Renal cortex interstitium (tissue), 11 donors: ENCODE data around the gene AZIN2. TPM values are rescaled to one million over a fixed set of nuclear protein-coding genes. Genes with fewer than 3 reads are reported as not detected.

Experiments
- DNase-seq, 11 donors: peaks; one replicate each; pipeline ENCODE4 v3.0.0-alpha.2; 2013; ENCODE audit warnings: low read depth in 9 of 11, low spot score in 4 of 11; ENCODE audit errors: extremely low read depth in 1 of 11
- polyA plus RNA-seq, 3 donors: library from polyadenylated mRNA; unstranded; fragments of 120-200 nt; gene quantifications; one replicate each; pipeline ENCODE4 v1.2.1, GENCODE V29; 2013; ENCODE audit not compliant: insufficient read length in 3 of 3

AZIN2 gene
- polyA plus RNA-seq, 3 donors: 7.1 to 10.3 (median 8.2) TPM

DNA sequence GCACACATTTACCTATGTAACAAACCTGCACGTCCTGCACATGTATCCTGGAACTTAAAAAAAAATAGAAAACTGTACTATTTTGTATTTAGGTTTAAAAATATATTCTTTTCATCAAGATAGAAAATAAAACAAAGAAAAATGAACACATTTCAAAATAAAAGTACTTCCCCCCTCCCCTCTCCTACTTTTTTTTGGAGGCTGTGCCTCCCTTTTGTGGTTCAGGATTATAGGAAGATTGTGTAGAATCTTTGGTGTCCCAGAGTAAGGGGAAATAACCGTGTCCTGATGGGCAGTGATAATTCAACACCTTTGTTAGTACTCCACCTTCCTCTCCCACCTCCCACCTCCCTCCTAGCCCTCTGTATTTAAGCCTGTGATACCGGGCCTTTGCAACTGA is 60.8 kb downstream of the AZIN2 start:
- no peak for DNase-seq

DNA sequence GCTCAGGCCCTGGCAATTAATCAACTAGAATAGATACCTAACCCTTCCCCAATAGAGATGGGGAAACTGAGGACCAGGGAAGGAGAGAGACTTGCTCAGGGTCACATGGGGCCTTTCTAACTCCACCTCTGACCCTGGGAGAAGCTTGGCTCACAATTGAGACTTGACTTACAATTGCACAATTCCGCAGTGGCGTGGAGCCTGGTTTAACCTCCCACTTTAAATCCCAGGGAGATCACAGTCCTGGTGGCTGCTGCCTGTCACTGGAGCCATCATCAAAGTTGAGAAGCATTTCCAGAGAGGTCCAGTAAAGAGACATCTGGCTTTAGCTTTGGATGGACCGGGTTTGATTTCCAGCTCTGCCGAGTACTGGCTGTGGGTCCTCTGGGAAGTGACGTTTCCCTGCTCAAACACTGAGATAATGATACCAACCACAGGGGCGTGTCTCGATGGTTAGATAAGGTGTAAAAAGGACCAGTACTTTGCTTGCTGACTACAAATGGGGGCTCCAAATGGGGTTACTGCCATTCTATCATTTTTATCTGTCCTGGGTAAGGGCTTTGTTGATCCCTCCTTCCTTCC is 61.6 kb downstream of the AZIN2 start:
- DNase-seq: no peak

DNA sequence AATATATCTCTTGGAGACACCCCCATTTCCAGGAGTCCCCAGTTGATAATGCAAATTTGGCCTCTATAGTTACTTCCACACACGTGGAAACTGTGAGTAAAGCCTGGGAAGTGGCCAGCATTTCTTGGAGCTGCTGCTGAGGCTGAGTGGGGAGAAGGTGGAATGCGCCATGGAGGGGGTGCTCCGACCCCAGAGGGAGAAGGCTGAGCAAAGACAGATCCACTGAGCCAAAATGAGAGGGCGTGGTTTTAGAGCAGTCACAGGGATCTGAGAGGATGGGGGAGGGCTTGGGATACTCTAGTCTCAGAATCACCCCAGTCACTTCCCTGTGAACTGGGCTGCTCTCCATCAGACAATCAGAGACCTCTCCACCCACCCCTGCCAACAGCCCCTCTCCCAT is 62.2 kb downstream of the AZIN2 start:
- DNase-seq: no peak

DNA sequence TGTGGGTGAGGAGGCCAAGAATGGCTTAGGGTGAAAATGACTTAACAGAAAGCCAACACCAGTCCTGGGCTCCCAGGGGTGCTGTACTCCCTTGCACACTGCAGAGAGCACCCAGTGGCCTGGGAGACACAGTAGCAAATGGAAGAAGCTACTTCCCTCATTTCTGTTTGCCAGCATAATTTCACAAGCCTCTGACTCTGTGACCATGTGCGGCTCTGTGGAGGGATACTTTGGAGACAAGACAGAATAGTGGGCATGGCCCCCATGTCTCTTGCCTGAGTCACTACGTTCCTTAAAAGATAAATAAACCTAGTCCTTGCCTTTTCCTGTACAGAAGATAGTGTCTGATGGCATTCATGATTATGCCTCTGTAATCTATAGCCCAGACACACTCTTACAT is 62.7 kb downstream of the AZIN2 start:
- no peak for DNase-seq

DNA sequence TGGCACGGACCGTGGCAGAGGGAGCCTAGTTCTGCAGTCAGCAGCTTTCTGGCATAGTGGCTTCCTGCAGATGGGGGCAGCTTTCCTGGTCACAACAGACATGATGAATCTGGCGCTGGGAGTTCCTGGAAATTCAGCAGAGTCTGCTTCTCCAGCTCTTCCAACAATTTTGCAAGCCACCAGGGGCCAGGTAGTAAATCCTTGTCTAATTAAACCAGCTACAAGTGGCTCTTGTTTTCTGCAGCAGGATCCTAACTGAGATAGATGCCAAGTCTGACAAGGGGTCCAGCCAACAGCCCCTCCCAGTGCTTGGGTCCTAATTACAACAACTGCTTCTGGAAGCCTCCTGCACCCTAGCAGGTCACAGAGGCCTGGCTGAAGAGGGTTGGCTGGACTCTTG is 65.0 kb downstream of the AZIN2 start:
- no peak for DNase-seq

DNA sequence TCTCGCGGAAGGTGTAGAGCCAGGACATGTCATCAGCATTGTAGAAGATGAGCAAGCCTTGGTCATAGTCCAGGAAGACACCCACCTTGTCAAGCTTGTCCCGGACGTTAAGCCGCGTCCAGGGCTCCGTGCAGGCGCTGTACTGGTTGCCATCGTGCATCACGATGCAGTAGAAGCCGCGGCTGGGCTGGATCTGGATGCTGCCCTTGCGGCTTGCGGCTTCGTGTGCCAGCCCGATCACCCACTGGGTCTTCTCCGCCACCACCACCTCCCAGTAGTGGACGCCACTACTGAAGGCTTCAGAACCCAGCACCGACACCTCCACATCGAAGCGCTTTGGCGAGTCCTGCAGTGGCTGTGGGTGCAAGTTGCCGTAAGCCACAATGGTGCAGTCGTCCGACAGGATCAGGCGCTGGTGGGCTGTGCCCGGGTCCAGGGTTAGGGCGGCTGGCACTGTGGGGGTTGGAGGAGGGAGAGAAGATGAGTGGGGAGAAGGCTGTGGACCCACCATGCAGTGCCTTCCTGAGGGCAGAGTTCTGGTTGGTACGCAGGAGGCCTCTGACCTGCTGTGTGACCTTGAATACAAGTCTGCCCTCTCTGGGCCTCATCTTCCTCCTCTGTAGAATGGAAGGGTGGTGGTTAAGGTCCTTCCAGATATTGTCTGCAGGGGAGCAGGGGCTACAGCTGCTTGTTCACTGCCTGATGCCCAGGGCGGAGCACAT is 66.5 kb downstream of the AZIN2 start:
- no peak for DNase-seq

DNA sequence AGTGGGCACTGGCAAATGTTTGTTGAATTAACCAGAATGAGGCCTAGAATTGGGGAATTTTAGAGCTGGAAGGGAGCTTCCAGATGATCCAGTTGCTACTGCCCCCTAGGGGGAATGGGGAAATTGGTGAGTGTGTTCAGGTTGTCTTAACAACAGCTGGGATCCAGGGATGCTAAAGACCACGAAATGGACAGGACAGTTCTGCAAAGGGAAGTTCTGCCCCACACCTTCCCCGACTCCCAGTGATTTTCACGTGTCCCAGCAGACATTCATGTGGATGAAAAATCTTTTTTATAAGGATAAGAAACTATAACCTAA is 67.0 kb downstream of the AZIN2 start:
- no peak for DNase-seq

DNA sequence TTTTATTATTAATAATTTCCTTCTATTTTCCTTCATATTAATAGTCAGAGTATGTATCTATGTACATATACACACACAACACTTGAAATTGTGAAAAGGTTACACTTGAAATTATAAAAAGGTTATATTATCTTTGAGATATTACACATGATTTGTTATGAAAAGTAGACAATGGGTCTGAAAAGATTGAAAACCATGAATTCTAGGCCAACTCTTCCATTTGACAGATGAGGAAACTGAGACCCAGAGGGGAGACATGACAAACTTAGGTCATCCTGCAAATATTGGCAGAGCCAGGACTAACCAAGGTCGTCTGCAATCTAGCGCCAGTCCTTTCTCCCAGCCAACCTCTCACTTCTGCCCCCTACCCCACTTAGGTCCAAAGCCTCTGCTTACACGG is 67.7 kb downstream of the AZIN2 start:
- DNase-seq: no peak

DNA sequence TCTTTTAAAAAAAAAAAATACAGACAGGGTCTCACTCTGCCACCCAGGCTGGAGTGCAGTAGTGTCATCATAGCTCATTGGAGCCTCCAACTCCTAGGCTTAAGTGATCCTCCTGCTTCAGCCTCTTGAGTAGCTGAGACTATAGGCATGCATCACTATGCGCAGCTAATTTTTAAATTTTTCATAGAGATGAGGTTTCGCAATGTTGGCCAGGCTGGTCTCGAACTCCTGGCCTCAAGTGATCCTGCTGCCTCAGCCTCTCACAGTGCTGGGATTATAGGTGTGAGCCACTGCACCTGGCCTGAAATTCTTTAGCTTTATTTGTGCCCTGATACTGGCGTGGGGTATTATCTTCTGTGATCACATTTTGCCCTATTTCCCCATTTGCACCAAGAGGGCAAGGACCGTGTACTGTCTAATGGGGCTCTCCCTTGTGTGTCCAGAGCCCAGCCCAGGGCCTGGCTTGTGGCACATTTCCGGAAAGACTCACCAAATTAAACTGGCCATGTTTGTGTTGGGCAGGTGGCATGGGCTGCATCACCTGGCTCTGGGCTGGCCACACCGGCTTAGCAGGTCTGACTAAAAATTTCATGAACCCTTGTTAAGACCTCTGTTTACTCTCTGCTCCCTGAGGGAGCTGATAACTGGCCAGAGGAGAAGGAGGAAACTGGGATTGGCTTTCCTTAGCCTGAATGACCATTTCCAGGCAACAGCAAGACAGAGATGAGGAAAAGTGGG is 68.7 kb downstream of the AZIN2 start:
- no peak for DNase-seq

DNA sequence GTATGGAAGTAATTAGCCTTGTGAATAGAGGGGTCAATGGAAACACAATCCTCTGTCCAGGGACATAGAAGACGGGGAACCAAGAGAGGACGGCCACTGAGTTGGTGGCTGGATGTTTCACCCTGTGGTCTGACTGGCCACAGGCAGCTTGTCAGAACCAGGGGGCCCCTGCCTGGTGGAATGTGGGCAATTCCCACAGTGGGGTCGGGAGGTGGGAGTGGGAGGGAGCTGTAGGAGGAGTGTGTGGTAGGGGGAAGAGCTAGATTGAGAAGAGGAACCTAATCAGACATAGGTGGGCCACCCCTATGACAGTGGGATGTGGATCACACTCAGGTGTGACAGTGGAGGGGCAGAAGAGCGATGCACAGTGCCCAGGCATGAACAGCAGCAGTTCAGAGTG is 69.6 kb downstream of the AZIN2 start:
- DNase-seq: no peak

DNA sequence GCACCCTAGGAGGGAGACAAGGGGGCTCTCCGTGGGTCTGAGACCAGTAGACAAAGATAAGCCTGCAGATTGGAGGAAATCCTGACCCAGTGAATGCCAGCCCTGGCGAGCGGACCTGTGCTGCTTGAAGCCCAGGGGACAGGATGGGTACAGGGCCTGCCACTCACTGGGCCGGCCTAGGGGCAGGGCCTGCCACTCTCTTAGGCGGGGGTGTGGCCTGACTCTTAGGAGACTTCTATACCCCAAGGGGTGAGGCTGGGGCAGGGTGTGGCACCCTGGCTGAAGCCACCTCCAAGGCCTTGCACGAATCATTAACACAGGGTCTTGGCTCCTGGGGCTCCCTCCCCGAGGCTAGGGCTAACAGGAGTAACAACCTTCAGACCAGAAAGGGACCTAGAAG is 70.2 kb downstream of the AZIN2 start:
- no peak for DNase-seq

DNA sequence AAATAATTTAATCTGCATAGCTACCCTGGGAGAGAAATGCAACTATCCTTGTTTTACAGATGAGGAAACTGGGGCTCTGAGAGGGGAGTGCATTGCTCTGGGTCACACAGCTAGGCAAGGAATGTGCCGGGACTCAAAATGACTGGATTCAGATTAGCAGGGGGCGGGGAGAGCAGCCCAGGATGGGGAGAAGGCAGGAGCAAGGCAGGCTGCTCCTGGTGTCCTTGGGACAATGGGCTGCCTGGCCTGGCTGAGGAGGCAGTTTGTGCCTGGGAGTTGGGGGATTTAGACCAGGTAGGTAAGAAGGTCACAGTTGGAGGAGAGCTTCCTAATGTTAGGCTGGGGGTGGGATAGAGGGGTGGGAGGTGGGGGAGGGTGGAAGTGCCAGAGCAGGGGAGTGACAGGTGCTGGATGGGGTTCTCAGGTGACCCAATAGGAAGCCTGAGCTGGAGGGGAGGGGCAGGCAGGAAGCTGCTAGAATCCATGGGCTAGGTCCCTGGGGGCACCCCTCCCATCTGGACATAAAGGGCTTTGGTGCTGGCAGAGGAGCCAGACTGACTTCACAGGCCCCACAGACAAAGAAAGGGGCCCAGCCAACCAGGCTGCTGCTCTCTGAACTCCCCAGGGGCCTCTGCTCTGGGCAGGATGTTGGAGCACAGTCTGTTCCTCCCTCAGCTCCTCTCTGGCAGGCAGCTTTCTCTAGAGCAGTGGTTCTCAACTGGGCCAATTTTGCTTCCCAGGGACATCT is 71.9 kb downstream of the AZIN2 start:
- no peak for DNase-seq

DNA sequence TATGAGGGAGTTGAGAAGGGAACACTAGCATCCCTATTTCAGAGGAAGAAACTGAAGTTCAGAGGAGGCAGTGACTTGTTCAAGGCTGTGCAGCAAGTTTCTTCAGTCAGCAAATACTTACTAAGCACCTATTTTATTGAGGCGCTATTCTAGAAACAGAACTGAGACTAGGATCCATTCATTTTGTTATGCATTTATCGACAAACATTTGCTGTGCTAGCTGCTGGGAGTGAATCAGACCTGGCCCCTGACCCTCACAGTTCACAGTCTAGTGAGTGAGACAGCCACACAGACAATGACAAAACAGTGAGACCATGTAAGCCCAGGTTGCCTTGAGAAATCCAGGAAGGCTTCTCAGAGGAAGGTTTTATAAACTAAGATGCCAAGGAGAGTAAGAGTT is 72.7 kb downstream of the AZIN2 start:
- DNase-seq: no peak

DNA sequence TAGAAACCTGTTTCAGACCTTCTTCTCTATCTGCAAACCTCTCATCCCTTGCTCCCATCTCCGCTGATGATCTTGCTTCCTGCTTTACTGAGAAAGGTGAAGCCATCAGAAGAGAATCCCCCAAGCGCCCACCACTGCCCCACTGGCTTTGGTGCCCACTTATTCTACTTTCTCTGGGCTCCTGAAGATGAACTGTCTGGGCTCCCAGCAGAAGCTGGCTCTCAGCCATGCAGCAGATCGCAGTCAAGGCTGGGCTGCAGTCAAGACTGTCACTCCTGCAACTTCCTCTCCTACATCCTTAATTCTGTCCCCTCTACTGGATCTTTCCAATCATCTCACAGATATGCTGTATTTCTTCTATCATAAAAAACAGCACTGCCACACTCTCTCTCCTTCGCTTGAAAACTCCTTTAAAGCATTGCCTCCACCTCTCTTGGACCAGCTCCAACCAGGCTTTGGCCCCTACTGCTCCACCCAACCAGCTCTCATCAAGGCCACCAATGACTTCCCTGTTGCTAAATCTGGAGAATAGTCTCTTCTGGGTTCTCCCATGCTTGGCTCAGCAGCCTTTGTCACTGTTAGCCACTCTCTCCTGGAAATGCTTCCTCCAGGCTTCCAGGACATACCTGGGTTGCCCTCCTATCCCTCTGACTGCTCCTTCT is 75.1 kb downstream of the AZIN2 start:
- no peak for DNase-seq

DNA sequence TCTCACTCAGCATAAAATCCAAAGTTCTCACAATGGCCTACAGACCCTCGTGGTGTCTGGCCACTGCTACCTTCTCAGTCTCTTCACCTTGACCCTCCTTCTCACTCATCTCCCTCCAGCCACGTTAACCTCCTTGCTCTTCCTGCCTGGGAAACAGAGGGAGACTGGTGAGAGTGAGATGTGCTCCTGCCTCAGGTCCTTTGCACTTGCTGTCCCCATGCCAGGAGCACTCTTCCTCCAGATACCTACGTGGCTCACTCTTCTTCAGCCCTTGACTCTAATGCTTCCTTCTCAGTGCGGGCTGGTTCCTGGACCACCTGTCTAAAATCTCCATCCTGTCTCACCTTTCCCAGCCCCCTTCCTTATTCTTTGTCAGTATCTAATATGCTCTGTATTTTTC is 76.2 kb downstream of the AZIN2 start:
- DNase-seq: no peak

DNA sequence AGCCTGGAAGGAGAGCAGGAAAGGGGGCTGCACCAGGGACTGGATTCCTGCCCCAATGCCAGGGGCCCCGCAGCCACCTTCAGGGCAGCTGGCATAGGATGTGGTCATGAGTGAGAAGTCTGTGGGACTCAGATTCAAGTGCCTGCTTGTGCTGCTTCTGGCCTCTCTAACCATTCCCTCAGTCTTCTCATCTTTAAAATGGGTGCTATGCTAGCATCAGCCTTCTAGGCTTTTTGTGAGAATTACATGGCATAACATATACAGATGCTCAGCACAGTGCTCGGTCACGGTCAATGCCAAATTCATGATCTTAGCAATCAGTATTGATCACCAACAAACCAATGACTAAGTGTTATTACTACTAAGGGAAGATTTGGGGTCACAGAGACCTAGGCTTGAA is 77.4 kb downstream of the AZIN2 start:
- DNase-seq: no peak

DNA sequence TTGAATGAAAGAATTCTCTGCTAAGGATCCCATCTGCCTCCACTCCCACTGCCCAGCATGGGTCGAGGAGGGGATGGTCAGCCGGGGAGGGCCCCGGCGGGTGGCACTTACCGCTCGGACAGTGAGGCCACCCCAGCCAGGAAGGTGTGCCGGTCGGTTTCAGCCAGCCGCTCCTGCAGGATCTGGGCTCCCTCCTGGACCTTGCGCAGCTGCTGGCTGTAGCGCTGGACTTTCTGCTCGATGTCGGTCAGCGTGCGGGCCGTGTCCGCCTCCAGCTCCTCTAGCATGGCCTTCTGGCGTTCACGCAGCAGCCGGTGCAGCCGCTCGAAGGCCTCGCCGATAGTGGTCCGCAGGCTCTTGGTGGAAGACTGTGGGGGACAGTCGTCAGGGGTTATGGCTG is 78.6 kb downstream of the AZIN2 start:
- no peak for DNase-seq

DNA sequence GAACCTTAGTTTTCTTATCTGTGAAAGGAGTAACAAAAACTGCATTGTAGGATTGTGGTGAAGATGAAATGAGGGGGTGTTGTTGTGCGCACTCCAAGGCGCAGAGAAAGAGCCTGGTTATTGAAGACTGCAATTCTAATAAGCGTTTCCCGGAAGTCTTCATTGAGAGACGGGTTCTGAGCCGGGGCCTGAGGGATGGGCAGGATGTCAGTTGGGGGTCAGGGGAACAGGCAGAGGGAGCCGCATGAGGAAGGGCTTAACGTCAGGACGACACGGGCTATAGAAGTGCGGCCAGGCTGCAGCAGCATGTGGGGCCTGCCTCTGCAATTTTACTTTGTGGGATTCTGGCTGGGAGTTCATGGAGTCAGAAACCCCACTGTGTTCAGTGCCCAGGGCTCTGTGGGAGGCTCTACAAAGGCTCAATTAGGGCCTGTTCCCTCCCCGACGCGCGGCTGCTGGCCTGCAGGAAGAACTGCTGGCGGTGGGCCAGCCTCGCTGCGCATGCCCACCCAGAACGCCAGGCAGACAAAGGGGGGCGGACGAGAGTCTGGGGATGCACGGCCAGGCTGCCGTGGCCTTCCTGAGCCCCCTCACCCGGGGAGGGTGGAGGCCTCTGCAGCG is 80.2 kb downstream of the AZIN2 start:
- DNase-seq: peak in 6 of 11 donors; percentile 50 to 70 (median 66)

DNA sequence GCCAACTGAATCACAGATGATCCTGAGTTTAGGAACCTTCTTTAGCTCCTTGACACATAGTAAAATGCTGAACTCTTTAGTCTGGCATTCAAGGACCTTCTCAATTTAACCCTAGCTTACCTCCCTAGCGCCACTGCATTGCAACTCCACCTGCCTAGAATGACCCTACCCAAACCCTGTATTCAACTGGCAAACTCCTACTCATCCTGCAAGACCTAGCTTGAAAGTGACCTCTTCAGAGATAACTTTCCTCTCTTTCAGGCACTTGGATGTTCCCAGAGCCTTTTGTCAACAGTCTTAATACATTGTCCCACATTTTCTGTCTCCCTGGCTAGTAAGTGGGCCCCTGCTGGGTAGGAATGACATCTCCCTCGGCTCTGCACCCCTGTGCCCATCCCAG is 81.2 kb downstream of the AZIN2 start:
- DNase-seq: no peak
